Measurements from ENCODE around the gene EBNA1BP2.
"Not testable (repeated sequence)": the region's sequence is repeated elsewhere in the genome, so short reads cannot be mapped to it uniquely, and the experiment has no call there.

EBNA1BP2 gene

DNA sequence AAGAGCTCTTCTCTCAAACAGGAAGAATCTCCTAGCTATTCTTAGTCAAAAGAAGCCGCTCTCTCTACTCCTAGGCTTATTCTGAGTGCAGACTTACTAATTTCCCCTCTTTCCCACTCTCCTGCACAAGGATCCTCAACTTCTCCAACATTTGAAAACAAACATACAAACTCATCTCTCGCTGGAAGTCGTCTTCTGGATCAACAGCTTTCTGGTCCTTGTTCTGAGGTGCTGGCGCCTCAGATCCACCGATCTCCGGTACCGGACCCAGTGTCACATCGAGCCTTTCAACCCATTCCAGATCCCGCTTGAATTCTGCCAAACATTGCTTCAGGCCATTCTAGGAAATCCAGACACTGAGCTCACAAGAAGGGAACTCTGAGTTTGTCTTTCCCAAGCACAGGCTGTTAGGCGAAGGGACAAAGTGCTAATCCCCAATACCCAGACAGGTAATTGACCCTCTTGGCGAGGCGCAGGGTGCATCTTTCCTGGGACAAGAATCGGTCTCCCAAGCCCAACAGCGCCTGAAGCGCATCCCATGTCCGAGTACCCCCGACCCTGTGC lies 696 bp downstream of the EBNA1BP2 start:
- no peak for DNase-seq

DNA sequence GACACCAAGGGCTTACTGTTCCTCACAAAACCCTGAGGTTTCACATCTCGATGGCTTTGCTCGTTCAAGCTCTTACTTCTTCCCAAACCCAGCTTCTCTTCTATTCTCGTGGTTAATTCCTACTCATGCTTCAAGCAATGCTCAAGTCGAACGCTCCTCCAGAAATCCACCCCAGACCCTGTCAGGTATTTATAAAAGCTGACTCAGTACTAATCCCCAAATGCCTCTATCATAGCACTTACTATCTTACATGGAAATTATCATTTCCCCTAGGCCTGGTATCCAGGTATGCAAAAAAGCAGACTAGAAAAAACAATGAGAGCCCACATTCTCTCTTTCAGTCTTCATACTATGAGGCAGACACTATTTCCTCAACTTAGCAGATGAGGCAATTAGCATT lies 6.3 kb downstream of the EBNA1BP2 start:
- DNase-seq = no peak

DNA sequence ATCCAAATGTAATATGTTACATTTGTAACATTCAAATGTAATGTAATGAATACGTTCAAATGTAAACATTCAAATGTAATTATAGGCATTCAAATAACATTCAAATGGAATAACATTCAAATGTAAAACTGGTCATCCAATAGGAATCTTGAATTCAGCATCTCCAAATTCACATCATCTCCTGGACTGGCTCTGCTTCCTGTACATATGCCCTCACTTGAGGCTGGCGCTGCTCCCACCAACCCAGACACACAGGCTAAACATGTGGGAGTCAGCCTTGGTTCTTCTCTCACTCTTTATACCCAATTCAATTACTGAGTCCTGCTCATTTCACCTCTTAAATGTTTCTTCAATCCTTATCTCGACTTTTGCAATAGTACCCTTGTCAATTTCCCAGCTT lies 6.9 kb downstream of the EBNA1BP2 start:
- DNase-seq = no peak

DNA sequence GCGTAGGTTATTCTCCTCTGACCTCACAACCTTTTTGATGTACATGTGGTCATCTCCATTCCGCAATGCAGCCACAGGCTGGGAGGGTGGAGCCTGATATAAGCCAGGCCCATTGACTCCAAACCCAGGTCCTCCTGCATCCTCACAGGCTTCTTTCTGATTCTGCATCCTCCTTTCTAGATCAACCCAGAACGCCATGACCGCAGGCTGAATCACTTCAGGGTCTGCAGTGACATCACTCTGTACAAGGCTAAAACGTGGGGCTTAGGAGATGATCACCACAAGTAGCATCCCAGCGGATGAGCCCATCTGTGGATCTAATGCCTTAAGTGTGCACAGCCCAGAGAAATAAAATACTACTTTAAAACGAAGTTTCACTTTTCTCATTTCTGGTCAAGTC lies 16.1 kb downstream of the EBNA1BP2 start:
- DNase-seq = no peak

DNA sequence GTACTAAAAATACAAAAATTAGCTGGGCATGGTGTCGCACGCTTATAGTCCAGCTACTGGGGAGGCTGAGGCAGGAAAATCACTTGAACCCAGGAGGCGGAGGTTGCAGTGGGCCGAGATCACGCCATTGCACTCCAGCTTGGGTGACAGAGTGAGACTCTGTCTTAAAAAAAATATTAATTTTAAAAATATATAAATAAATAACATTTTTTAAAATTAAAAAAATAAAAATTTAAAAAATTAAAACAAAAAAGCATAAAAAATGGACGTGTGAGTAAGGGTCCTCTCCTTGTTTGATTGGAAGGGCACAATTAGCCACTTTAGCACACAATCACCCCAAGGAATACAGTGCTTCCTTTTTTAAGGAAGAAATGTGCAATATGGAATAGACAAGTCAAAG lies 18.6 kb downstream of the EBNA1BP2 start:
- no peak for DNase-seq

DNA sequence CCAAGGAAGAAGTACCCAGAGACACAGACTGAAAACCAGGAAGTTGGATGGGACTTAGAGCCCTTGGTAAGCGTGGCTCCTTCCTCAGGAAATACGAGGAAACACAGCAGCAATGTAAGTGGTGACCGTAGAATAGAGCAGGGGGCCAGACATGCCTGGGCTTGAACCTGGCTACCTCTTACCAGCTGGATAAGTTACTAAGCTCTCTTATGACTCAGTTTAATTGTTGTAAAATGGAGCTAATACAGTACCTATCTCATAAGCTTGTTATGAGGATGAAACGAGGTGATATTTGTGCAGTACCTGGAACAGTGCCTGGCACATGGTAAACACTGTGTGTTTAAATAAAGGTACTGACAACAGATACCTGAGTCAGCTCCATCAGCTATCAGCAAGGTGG lies 19.2 kb downstream of the EBNA1BP2 start:
- no peak for DNase-seq

DNA sequence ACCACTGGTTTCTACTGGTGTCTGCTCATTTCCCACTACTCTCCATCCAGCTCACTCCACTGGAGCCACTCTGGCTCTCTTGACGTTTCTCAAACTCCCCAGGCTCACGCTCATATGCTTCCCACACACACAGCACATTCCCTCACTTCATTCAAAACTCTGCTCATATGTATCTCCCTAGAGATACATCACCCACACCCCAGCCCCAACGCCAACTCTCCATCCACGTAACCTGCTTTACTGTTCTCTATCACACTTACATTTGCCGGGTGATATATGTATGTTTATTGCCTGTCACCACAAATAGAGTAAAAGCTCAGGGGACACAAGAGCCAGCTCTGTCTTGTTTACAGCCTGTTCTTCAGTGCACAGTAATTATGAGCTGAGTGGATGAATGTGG lies 22.2 kb downstream of the EBNA1BP2 start:
- DNase-seq = no peak

DNA sequence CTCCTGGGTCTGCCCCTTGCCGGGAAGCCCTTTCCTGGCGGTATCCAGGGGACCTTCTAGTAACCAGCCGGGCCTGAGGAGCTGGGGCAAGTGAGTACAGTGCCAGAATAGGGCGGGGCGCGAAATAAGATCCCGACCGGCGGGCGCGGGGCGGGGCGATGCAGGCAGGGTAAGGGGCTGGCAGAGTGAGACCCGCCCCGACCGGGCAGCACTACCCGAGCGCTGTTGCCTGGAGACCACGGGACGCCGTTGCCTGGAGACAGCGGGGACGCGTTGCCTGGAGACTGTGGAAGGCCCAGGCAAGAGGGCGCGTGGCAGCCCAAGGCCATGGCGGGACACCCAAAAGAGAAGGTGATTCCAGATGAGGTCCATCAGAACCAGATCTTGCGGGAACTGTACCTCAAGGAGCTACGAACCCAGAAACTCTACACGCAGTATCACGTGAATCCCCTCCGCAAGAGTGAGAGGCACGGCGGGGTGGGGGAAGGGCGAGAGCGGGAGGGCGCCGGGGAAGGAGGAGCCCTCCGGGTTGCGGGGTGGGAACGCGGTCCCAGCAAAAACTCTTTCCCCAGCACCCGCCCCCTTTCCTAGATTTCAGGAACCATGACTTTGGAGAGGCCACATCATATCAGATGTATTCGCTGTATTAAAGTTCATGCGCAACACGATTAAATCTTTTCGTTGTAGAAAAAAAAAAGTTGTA lies 24.3 kb downstream of the EBNA1BP2 start:
- no peak for DNase-seq

DNA sequence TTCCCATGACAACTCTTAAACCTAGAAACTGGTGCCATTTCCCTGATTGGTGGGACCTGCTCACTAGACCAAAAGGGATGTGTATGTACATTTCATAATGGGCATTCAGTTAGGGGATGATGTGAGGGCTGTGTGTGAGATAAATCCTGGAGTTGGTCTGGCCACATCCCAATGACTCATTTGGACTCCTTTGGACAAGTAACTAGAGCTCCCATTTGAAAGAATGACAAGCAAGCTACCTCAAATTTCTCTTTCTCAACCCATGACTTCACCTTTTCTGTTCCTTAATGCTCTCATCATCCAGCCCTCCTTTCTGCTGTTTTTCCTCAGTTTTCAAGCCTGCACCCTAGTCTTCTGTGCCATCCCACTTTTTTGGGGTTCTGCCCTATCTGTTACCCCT lies 27.9 kb downstream of the EBNA1BP2 start:
- no peak for DNase-seq

DNA sequence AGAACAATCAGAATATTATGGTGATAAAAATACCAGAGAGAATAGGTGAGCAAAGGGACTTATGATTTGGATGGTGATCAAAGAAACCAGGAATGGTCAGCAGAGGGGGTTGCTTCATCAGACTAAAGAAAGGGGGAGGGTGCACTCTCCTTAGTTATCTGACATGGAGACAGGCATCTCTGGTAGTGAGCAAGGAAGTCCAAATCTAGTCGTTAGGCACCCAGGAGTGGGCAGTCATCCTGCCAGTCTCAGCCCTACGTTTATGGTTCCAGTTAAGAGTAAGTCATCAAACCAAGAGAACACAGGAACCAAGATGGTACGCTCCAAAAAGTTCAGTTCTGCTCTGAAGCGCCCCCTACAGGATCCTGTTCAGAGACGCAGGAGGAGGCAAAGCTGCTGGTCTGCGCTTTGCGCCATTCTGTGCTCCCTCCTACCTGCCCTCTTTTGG lies 28.6 kb downstream of the EBNA1BP2 start:
- no peak for DNase-seq

DNA sequence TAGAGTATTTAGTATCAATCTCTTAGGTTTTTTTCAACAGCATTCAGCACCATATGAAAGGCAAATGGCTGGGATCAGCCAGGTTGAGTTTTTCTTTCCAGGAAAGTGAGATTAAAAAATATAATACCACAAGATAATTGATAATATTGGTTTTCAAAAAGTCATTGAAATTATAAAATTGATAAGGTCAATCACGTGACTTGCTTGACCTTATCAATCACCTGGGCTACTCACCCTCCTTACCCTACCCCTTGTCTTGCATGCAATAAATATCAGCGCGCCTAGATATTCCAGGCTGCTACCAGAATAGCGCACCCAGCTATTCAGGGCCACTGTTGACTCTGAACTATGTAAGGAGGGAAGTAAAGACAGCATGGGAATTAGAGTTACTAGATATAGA lies 31.5 kb downstream of the EBNA1BP2 start:
- no peak for DNase-seq

DNA sequence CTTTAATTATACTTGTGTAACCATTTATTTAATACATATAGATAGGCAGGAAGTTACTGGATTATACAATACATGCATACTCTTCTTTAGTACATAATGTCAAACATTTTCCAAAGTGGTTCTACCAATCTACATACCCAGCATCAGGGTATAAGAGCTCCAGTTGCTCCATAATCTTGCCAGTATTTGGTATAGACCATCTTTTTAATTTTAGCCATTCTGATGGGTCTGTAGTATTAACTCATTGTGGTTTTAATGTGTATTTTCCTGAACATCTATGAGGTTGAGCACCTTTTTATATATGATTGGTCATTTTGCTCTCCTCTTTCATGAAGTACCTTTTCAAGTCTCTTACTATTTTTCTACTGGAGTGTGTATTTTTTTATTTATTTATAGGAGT lies 32.1 kb downstream of the EBNA1BP2 start:
- no peak for DNase-seq

DNA sequence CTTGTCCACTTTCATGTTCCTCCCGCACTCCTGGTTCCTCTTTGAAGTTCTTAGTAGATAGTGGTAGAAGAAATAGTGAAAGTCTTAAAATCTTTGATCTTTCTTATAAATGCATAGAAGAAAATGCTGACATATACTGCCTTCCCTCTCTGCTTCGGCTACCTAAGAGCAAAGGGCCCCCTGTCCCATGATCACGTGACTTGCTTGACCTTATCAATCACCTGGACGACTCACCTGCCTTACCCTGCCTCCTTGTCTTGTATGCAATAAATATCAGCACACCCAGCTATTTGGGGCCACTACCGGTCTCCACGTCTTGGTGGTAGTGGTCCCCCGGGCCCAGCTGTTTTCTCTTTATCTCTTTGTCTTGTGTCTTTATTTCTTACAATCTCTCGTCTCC lies 32.8 kb downstream of the EBNA1BP2 start:
- DNase-seq = not testable (repeated sequence)

DNA sequence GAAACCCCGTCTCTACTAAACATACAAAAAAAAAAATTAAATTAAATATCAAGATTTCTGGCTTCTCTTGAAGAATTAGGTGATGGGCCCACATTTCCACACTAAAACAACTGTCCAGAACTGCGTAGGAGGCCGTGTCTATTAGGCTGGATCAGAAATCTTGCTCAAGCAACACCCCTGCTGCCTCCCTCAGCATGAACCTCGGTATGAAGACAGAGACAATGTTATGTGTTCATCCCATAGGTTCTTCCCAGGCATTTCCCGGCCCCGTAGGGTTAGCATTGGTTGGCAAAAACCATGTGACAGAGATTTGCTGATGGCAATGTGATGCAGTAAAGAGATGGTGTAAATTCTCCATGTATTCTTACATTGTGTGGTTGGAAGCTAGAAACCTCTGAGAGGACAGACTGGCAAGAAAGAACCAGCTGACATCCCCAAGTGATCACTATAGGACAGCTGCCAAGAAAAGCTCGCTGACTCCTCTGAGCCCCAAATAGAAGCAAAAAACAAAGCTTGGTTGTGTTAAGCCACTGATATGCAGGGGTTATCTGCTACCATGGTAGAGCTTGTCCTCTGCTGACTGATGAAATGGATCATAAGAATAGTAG lies 34.5 kb downstream of the EBNA1BP2 start:
- no peak for DNase-seq

DNA sequence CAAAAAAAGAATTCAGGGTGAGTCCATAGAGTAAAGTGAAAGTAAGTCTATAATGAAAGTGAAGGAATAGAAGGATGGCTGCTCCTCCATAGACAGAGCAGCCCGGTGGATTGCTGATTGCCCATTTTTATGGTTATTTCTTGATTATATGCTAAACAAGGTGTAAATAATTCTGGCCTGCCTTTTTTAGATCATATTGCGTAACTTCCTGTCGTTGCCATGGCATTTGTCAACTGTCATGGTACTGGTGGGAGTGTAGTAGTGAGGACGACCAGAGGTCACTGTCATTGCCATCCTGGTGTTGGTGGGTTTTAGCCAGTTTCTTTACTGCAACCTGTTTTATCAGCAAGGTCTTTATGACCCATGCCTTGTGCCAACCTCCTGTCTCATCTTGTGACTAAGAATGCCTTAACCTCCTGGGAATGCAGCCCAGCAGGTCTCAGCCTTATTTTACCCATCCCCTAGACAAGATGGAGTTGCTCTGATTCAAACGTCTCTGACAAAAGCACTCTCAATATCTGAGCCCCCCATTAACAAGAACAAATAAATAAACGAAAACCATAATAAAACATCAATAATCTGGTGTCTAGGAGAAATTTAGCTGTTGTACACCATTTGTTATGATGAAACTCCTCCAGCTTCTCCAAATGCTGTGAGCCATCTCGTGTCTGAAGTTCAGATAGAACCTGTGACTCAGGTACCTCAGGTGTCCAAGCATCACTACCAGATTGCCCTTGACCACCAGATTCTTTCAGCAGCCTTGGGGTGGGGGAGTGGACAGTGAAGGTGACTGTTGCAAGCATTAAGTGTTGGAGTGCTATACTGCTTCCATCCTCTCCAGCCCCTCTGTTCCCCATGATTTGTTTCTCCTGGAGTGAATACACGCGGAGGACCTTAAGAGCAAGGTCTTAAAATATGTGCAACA lies 36.0 kb downstream of the EBNA1BP2 start:
- no peak for DNase-seq

DNA sequence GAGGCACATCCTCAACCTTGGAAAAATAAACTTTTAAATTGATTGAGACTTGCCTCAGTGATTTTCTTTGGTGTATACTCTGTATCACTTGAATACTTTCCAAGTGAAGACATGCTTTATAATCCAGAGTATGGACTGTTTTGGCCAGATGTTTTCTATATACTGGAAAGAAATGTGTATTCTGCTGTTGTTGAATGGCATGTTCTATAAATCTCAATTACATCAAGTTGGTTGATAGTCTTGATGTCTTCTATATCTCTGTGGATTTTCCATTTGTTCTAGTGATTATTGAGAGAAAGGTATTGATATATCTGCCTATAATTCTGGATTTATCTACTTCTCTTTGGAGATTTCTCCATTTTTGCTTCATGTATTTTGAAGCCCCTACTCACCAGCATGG lies 37.5 kb downstream of the EBNA1BP2 start:
- no peak for DNase-seq

DNA sequence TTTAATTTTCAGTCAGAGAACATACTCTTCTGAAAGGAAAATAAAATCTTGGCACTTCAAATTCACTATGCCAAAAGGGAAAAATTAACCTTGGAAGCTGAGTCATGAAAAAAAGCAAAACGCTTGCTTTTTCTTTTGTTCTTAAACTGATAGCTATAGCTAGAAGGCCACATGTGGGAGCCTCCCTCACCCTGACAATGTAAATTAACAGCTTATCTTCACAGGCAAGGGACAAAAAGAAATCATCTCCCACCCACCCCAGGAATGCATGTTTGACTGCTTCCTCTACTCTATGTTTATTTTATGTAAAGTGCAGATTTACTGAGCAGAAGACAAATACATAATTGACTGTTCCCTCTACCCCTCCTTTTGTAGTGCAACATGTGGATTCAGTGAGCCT lies 38.0 kb downstream of the EBNA1BP2 start:
- DNase-seq = no peak

DNA sequence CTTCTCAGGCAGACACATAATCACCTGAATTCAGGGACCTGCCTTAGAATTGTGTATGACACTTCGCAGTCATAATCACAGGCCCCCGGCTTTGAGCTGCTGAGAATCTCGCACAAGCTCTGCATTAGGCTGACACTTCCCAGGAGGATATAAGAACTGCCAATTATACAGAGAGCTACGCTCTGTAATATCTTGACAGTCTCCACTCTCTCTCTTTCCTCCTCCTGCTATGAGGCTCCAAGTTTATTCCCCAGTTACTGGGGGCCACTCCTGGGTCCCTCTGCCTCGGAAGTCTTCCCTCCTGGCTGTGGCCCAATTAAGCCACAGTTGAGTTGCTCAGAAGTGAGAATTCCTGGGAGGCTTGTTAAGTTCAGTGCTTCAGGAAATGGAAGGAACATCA lies 42.7 kb downstream of the EBNA1BP2 start:
- DNase-seq = no peak

DNA sequence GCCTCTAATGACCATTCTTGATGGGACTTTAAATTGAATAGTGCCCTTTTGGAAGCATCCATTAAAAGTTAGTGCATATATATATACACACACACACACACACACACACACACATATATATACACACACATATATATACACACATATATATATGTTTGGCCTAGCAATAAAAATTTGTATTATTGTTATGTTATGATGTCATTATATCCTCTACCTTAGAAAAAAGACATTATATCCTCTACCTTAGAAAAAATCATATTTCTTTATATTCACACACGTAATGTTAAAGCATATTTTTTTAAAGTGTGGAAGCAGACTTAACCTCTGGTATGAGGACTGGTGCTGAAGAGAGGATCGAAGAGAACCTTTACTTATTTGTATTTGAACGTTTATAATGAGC lies 43.3 kb downstream of the EBNA1BP2 start:
- no peak for DNase-seq

DNA sequence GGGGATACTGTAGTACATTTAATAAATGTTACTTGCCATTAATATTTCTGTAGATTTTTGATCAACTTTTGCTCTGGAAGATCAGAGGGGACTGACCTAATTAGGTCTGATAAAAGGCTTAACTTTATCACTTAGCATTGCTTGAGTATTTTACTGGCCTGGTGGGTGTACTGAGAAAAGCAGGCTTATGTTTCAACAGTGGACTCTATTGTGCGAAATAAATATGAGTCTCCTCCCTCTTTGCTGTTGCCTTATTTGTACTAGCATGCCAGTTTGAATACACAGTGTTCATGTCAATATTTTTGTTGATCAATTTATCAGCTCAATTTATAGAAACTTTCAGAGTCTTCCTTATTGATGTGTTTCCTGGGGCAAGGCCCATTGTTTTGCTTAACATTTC lies 49.1 kb downstream of the EBNA1BP2 start:
- no peak for DNase-seq

DNA sequence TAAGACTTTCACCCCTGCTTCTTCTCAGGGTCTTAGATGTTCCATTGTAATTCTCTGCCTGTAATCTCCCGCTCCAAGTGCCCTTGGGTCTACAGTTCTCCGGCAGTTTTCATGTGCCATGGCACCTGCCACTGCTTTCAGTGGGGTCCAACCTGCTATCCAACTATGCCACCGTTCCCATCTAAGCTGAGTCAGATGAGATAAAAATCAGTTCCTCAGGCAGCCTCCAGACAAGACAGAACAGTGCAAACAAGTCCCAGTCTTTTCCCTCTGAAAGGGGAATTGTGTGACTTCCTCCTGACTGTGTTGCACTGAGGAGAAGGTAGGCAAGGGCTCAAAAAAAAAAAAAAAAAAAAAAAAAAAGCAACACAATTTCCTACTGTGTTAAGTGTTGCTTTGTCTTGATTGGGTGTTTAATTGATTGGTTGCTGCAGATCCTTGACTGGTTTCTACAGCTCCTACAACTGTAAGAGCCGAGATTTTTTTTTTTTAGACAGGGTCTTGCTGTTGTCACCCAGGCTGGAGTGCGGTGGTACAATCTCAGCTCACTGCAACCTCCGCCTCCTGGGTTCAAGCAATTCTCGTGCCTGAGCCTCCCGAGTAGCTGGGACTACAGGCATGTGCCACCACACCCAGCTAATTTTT lies 50.7 kb downstream of the EBNA1BP2 start:
- no peak for DNase-seq

DNA sequence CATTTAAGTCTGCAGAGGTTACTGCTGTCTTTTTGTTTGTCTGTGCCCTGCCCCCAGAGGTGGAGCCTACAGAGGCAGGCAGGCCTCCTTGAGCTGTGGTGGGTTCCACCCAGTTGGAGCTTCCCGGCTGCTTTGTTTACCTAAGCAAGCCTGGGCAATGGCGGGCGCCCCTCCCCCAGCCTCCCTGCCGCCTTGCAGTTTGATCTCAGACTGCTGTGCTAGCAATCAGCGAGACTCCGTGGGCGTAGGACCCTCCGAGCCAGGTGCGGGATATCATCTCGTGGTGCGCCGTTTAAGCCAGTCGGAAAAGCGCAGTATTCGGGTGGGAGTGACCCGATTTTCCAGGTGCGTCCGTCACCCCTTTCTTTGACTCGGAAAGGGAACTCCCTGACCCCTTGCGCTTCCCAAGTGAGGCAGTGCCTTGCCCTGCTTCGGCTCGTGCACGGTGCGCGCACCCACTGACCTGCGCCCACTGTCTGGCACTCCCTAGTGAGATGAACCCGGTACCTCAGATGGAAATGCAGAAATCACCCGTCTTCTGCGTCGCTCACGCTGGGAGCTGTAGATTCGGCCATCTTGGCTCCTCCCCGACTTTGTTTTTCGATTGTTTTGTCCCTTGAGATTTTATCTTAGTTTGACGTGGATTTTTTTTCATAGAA lies 52.0 kb downstream of the EBNA1BP2 start:
- DNase-seq = not testable (repeated sequence)
